NCI-H69 (cell line): ENCODE results near the gene SHH.

Source experiments
- DNase-seq: peaks from one replicate; lab custom pipeline; 2025; lab: John Stamatoyannopoulos, UW

SHH gene

DNA sequence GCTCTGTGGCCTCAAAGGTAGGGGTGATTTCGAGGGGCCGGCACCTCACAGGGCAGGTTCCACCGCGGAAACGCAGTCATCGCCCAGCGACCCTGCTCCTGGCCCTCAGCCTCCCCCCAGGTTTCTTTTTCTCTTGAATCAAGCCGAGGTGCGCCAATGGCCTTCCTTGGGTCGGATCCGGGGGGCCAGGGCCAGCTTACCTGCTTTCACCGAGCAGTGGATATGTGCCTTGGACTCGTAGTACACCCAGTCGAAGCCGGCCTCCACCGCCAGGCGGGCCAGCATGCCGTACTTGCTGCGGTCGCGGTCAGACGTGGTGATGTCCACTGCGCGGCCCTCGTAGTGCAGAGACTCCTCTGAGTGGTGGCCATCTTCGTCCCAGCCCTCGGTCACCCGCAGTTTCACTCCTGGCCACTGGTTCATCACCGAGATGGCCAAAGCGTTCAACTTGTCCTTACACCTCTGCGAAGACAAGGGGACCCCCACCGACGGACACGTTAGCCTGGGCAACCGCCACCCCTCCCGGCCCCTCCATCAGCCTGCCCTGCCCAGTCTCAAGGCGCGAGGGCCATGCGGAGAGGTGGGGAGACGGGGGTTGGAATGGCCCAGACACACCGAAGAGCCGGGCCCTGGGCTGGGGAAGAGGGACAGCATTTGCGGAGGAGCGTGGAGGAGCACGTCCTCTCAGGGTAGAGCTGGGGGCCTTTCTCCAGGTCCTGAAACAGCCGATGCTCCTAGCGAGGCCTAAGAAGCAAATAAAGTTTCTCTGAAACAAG, 6.0 kb downstream of the SHH start:
- no peak for DNase-seq

- no peak for DNase-seq
Observed at GRCh38 chr7:155805826-155806095, 6.5 kb downstream of the SHH start.

GRCh38 chr7:155804897-155805825, 7.1 kb downstream of the SHH start:
- DNase-seq = peak; percentile 83

GRCh38 chr7:155804431-155804831, 7.8 kb downstream of the SHH start:
- DNase-seq = peak; percentile 45

GRCh38 chr7:155803418-155804376, 8.6 kb downstream of the SHH start:
- DNase-seq = peak; percentile 62

DNA sequence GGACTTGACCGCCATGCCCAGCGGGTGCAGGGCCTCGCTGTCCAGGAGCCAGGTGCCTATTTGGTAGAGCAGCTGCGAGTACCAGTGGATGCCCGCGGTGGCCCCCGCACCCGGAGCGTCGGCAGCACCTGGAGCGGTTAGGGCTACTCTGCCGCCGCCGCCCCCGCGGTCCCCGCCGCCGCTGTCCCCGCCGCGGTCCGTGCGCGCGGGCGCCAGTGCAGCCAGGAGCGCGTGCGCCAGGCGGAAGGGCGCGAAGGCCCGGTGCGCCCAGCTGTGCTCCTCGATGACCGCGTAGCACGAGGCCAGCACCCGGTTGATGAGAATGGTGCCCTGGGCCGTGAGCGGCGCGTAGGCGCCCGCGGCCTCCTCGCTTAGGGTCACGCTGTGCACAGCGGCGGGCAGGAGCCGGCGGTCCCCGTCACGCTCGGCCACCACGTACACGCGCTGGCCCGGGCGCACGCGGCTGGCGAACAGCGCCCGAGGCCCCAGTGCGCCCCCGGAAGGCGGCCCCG, 9.3 kb downstream of the SHH start:
- no peak for DNase-seq

DNA sequence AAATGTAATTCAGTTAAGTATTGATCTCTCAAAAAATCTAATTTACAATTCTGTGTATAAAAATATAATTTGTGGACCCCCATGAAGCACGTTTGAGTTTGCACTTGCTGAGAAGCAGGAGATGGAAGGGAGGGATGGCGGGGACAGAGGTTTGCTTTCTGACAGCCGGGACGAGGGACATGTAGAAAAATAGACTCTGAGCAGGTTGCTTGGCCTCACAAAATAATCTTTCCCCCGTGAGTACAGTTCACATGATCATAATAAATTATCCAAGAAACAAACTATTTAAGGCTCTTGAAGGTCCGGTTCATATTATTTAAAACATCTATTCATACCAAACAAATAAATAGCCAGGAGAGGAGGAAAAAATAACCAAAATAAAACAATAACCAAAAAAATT, 10.0 kb downstream of the SHH start:
- DNase-seq = no peak

GRCh38 chr7:155800741-155801267, 11.5 kb downstream of the SHH start:
- DNase-seq = no peak

DNA sequence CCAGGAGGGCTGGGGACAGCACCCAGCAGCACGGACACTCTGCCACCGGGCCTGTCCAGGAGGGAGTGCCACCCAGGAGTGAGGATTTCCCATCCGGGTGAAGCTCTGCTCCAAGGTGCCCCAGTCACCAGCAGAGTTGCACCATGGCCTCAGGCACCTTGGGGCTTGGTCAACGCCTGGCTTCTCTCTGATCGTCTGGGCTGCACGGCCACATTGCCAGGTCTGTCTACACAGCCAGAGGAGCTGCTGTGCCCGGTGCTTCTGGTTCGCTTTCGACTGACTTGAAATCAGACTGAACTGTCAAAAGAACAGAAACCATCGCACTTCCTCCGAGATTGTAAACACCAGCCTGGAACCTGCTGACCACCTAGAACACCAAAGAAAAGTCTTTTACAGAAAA, 12.0 kb downstream of the SHH start:
- no peak for DNase-seq

DNA sequence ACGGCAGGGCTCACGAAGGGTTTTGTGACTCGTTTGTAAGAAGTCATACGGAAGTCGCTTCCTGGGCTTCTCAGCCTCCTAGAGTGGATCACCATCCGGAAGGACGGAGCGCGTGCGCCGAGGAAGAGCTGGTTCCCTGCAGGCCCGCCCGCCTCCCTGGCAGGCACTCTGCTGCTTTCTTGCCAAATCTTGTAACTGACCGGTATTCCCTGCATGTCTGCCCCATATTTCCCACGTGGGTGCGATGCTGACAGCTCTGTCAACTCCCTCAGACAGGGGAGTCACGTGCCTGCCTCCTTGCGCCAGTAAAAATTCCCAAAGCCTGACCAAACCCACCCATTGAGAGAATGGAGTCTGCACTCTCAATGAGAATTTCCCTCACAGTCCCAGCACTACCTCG, 12.7 kb downstream of the SHH start:
- DNase-seq = no peak

DNA sequence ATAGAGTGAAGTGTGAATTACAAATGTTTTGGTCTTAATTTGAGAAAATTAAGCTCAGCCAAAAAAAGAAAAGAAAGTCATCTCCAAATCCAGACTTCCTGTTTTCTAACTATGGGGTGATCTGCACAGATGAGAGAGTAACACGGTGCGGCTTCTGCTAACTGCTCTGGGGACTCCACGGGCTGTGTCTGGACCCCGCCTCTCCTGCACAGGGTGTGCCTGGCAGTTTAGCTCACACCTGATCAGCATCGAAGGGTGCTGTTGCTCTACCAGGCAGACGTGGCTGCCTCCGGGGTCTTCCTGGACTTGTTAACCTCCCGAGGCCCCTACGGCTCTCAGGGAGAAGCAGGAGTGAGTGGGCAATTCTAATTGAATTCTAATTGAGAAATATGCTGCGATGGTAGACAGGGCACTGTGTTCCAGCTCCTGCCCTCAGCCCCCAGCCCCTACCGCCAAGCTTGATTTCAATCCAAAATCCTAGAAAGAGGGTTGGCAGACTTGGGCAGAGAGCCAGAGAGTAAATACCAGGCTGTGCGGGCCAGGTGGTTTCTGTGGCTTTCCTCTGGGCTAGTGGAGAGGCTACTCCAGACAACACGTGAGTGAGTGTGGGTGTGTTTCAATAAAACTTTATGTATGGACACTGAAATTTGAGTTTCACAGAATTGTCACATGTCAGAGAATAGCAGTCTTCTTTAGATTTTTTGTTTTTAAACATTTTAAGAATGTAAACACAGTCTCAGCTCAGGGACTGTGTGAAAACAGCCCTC, 13.4 kb downstream of the SHH start:
- DNase-seq = peak; percentile 82

DNA sequence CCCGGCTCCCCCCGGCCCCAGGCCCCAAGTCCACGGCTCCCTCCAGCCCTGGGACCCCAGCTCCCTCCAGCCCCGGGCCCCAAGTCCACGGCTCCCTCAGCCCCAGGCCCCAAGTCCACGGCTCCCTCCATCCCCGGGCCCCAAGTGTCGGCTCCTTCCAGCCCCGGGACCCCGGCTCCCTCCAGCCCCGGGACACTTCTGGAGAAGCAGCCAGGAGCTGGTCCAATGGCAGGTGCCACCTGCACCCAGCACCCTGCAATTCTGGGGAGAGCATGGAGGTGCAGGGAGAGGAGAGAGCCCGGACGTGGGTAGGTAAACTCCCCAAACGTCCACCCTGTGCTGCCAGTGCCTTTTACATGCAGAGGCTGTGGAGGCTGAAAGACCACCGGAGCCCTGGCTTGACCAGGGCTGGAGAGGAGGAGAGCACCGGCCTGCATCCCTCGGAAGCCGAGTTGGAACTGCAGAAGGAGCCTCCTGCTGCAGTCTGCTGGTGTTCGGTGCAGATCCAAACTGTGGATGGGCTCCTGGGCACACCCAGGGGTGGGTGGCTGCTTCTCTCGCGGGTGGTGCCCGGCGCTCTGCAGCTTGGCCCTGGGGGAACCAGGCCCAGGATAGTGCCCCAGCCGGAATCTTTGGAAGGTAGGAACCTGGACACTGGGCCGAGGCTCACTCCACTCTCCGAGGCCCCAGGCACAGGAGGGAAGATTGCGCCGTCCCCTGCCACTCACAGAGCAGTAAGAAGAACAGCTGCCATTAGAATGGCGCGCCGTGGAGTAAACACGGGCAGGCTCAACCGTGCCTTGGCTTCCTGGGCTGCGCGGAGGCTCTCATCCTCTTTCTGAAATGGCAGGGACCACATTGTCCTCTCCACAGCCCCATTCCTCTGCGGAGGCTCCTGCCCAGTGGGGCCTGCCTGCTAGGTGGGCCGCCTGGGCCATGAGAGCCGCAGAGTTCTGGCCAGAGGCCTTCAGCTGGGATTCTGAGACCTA, 14.7 kb downstream of the SHH start:
- DNase-seq = no peak

GRCh38 chr7:155796381-155797261, 15.6 kb downstream of the SHH start:
- peak; percentile 51 for DNase-seq

- DNase-seq = no peak
Observed at GRCh38 chr7:155795951-155796350, 16.3 kb downstream of the SHH start.

DNA sequence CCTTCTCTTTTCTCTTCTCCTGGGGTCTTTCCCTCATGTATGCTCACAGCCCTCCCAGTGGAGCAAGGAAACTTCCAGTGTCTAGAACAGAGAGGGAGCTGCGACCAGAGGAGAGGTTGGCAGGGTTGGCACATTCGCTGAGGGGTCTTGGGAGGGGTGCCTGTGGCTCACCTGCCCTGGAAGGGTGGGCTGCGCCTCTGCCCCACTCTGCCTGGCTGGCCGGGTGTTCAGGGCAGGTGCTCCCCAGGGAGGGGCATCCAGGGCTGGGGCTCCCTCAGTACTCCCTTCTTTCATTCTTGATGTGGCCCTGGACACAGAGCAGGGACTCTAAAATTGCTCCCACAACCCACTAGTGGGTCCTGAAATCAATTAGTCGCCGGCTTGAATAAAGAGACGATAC, 16.9 kb downstream of the SHH start:
- no peak for DNase-seq

- DNase-seq = no peak
Observed at GRCh38 chr7:155794196-155794595, 18.1 kb downstream of the SHH start.

DNA sequence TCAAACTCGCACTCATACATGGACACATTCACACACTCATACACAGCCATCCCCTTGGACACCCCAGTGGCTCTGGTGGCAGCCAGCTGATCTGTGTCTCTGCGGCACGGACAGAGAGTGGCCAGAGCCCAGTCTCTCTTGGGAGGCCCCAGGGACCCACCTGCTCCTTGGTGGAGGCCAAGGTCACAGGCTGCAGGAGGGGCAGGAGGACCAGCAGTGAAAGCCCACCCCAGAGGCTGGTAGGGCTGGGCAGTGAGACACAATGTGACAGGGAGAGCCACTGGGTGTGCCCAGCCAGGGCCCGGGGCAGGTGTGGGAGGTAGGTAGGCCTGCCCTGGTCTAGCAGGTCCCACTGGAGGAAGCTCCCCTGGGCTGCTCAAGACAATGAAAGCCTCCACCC, 18.5 kb downstream of the SHH start:
- DNase-seq = no peak

GRCh38 chr7:155792999-155793560, 19.2 kb downstream of the SHH start:
- no peak for DNase-seq
